A549 (cell line): ENCODE results near the gene CDHR1.

Source experiments
- CTCF ChIP-seq: fragments of >200 bp; sonication (Bioruptor Twin); formaldehyde crosslinking; IDR thresholded peaks from 3 replicates; pipeline ENCODE4 v1.5.1; 2016
- JUN ChIP-seq, 2 experiments: fragments of >200 bp; sonication (Bioruptor Twin); formaldehyde crosslinking; IDR thresholded peaks; 2 replicates in 1 of 2; 3 replicates in 1 of 2; pipeline ENCODE4 v1.6.1; 2016 to 2017
- SMC3 ChIP-seq: fragments of >200 bp; sonication (Bioruptor Twin); formaldehyde crosslinking; IDR thresholded peaks from 3 replicates; pipeline ENCODE4 v1.6.1; 2018; ENCODE audit warnings: inconsistent platforms

GRCh38 chr10:84208023-84208422, 13.7 kb downstream of the CDHR1 start:
- TF ChIP-seq SMC3, result no peak
- TF ChIP-seq CTCF, result no peak
- no peak for TF ChIP-seq JUN (IDR thresholded peaks at IDR 0.05)
